GM10248 (cell line): Measurements from ENCODE around the gene GLIPR1L1.

Experiments
- CTCF ChIA-PET: fragments of 300-600 bp; sonication (Branson Sonifier 250); formaldehyde crosslinking; extraction: SDS; loops from one replicate; lab custom pipeline; 2021; ENCODE audit warnings: antibody characterized with exemption; lab: Yijun Ruan, JAX
- POLR2A ChIA-PET: fragments of 350-650 bp; sonication (Branson Sonifier 250); formaldehyde crosslinking; extraction: SDS; loops from one replicate; lab custom pipeline; 2020; ENCODE audit warnings: antibody characterized with exemption; lab: Yijun Ruan, JAX
- DNase-seq: peaks from one replicate; pipeline ENCODE4 v3.0.0; 2012; ENCODE audit errors: extremely low spot score
- TF ChIP-seq, protein P1 (sequence below): IDR thresholded peaks from 2 replicates; pipeline ENCODE4 v1.5.1; 2012; ENCODE audit warnings: mild to moderate bottlenecking, low read depth; ENCODE audit errors: extremely low read depth, missing control alignments, control extremely low read depth

GLIPR1L1 gene

GRCh38 chr12:75302225-75302624, 32.2 kb upstream of the GLIPR1L1 start:
- ChIA-PET CTCF (interaction anchor here (1.1 kb wide), 2 partner anchors 8 to 19 kb away, joined by 3 to 4 read pairs; no protein-coding TSS in a partner anchor), POLR2A (no interaction called here)
- TF ChIP-seq, protein P1, sequence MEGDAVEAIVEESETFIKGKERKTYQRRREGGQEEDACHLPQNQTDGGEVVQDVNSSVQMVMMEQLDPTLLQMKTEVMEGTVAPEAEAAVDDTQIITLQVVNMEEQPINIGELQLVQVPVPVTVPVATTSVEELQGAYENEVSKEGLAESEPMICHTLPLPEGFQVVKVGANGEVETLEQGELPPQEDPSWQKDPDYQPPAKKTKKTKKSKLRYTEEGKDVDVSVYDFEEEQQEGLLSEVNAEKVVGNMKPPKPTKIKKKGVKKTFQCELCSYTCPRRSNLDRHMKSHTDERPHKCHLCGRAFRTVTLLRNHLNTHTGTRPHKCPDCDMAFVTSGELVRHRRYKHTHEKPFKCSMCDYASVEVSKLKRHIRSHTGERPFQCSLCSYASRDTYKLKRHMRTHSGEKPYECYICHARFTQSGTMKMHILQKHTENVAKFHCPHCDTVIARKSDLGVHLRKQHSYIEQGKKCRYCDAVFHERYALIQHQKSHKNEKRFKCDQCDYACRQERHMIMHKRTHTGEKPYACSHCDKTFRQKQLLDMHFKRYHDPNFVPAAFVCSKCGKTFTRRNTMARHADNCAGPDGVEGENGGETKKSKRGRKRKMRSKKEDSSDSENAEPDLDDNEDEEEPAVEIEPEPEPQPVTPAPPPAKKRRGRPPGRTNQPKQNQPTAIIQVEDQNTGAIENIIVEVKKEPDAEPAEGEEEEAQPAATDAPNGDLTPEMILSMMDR: no peak
- no peak for DNase-seq

DNA sequence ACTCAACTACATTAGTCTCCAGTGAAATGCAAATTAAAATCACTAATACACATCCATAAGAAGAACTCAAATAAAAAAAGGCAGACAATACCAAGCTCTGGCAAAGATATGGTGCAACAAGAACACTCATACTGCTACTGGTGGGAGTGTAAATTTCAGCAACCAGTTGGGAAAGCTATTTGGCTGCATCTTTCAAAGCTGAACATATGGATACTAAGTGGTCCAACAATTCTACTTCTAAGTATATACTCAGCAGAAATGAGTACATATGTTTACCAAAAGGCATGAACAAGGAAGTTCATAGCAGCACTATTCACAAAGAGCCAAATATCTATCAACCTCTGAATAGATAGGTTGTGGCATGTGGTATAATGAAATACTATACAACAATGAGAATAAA, 31.7 kb upstream of the GLIPR1L1 start:
- ChIA-PET POLR2A (no interaction called here), CTCF (no interaction called here)
- no peak for DNase-seq
- TF ChIP-seq, protein P1: no peak

DNA sequence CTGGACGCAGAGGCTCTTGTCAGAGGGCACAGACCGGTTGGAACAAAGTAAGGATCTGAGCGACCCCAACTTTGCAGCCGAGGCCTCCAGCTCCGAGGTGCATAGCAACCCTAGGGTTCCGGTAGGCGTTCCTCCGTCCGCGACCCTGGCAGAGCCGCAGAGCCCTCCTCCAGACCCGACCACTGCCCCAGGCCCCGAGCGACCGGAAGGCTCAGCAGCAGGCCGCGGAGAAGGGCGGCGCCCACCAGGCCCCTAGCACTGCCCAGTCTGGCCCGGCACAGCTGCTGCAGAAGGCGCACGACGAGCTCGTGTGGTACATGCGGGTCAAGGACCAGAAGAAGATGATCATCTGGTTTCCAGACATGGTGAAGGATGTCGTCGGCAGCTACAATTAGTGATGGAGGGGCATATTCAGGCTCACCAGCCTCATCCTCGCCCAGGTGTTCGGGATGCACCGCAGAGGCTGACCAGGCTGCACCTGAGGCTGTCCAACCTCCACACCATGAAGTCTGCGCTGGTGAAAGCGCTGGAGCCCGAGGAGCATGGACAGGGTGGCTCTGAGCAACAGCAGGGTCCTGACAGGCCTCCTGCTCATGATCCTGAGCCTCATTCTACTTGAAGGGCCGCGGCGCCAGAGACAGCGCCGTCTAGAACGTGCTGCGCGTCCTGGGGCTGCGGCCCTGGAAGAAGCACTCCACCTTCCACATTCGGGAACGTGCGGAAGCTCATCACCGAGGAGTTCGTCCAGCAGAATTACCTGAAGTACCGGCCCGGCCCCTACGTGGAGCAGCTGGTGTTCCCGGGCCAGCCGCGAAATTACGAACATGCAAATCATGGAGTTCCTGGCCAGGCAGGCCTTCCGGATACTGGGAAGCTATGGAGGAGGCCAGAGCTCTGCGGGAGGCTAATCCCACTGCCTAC, 28.8 kb upstream of the GLIPR1L1 start:
- ChIA-PET POLR2A (no interaction called here), CTCF (interaction anchor here (0.5 to 1.5 kb wide), 2 partner anchors 12 to 33 kb away, joined by 3 read pairs; no protein-coding TSS in a partner anchor)
- TF ChIP-seq, protein P1: no peak
- DNase-seq: no peak

DNA sequence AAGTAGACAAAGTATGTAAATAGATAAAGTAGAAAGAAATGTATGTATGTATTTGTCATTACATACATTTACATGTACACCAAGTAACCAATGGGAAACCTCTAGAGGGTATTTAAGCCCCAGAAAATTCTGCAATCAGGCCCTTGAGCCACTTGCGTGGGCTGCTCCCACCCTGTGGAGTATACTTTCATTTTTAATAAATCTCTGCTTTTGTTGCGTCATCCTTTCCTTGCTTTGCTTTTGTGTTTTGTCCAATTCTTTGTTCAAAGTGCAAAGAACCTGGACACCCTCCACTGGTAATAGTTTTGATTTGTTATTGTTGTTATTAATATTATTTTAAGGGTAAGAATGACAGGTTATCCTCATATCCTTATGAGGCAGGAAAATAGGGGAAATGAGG, 26.2 kb upstream of the GLIPR1L1 start:
- ChIA-PET CTCF (no interaction called here), POLR2A (no interaction called here)
- TF ChIP-seq, protein P1: no peak

GRCh38 chr12:75311369-75311768, 23.1 kb upstream of the GLIPR1L1 start:
- ChIA-PET POLR2A (no interaction called here), CTCF (interaction anchor here (1.1 to 1.8 kb wide), 5 partner anchors 12 to 173 kb away, joined by 3 to 6 read pairs (median 4); partner anchors contain the start of gene GLIPR1L1)
- TF ChIP-seq, protein P1: no peak
- DNase-seq: no peak

More for the DNA sequence above, 26.2 kb upstream of the GLIPR1L1 start:
- DNase-seq: no peak

DNA sequence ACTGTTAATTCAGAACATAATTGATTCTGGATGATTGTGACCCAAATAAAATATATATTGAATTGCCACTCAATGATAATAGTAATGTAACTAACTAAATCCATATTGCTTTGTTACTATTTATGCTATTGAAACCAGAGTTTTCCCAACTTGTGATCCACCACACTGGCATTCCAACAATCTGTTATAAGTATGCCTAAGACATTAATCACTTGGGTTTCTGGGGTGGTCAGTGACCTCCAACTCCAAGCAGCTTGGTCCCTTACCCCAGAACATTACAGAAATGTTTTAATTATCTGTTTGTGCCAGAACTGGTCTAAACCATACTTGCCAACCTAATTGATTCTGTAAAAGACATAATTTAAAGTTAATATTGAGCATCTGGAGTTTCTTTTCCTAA, 19.0 kb upstream of the GLIPR1L1 start:
- POLR2A ChIA-PET: no interaction called here
- CTCF ChIA-PET: interaction anchor here (1.0 to 1.6 kb wide), 2 partner anchors 9 to 14 kb away, joined by 4 to 7 read pairs; partner anchors contain the start of gene CAPS2
- no peak for DNase-seq
- TF ChIP-seq, protein P1: no peak
